BJ (cell line): ENCODE results near the gene TERB1. TPM values are rescaled to one million over a fixed set of nuclear protein-coding genes. Genes with fewer than 3 reads are reported as not detected.

Experiments used
- CTCF ChIA-PET: fragments of 350-600 bp; formaldehyde crosslinking; extraction: SDS; loops from one replicate; lab custom pipeline; 2021; ENCODE audit warnings: antibody characterized with exemption, inconsistent platforms; lab: Yijun Ruan, JAX
- POLR2A ChIA-PET: fragments of 300-600 bp; sonication (Branson Sonifier 250); formaldehyde crosslinking; extraction: SDS; loops from one replicate; lab custom pipeline; 2021; ENCODE audit warnings: antibody characterized with exemption; lab: Charles Lee
- DNase-seq: peaks from one replicate; pipeline ENCODE4 v3.0.0-alpha.2; 2011; ENCODE audit warnings: low read depth
- H3K27me3 ChIP-seq: 2 replicates; pipeline ENCODE4 v1.6.0; 2011; ENCODE audit warnings: low read length; ENCODE audit not compliant: control insufficient read depth, insufficient read depth
- H3K36me3 ChIP-seq: 2 replicates; pipeline ENCODE4 v1.5.1; 2011; ENCODE audit warnings: low read length; ENCODE audit not compliant: control insufficient read depth, insufficient read depth
- H3K4me3 ChIP-seq: 2 replicates; pipeline ENCODE4 v1.5.1; 2011; ENCODE audit warnings: low read depth, mild to moderate bottlenecking, control low read depth, low read length
- CTCF ChIP-seq: IDR thresholded peaks from 2 replicates; pipeline ENCODE4 v1.5.1; 2011; ENCODE audit warnings: low read depth, mild to moderate bottlenecking, control low read depth, inconsistent platforms, low read length, moderate library complexity; ENCODE audit not compliant: insufficient read depth
- polyA plus RNA-seq: library from polyadenylated mRNA; depleted of rRNA; stranded (reverse); fragments of >200 nt; gene quantifications from 2 replicates; pipeline ENCODE4 v1.2.3, GENCODE V29; 2011

The TERB1 gene
- polyA plus RNA-seq, 1 experiment = not detected

GRCh38 chr16:66741950-66742808 lies 59.2 kb downstream of the TERB1 start:
- no peak overlapping the region for H3K4me3 ChIP-seq
- no peaks in the 10 kb centered on the region for H3K27me3 ChIP-seq
- DNase-seq = no peak
- H3K36me3 ChIP-seq = peaks cover 11% of the 10 kb centered on the region
- no peak for TF ChIP-seq CTCF
- POLR2A ChIA-PET = interaction anchor here (0.7 kb wide), 2 partner anchors 84 to 137 kb away, joined by 9 to 19 read pairs; no protein-coding TSS in a partner anchor
- CTCF ChIA-PET = interaction anchor here (0.8 to 10.6 kb wide), 7 partner anchors 9 to 336 kb away, joined by 3 to 129 read pairs (median 15); partner anchors contain the start of gene DYNC1LI2

- H3K4me3 ChIP-seq = no peak overlapping the region
- DNase-seq = peak; percentile 86
- POLR2A ChIA-PET = interaction anchor here (0.7 kb wide), 2 partner anchors 85 to 136 kb away, joined by 9 to 19 read pairs; no protein-coding TSS in a partner anchor
- H3K27me3 ChIP-seq = no peaks in the 10 kb centered on the region
- no peak for TF ChIP-seq CTCF
- peaks cover 11% of the 10 kb centered on the region for H3K36me3 ChIP-seq
- CTCF ChIA-PET = interaction anchor here (0.6 to 10.6 kb wide), 20 partner anchors 8 to 351 kb away, joined by 3 to 129 read pairs (median 4); partner anchors contain the start of gene DYNC1LI2
These were observed 60.0 kb downstream of the TERB1 start for GRCh38 chr16:66741169-66741900.

GRCh38 chr16:66740533-66740932 lies 60.9 kb downstream of the TERB1 start:
- Histone ChIP-seq H3K4me3 (no peak overlapping the region), H3K36me3 (peaks cover 14% of the 10 kb centered on the region), H3K27me3 (no peaks in the 10 kb centered on the region)
- no peak for DNase-seq
- ChIA-PET CTCF (interaction anchor here (0.7 to 10.6 kb wide), 21 partner anchors 8 to 351 kb away, joined by 3 to 129 read pairs (median 4); partner anchors contain the start of gene DYNC1LI2), POLR2A (no interaction called here)
- TF ChIP-seq CTCF = no peak

- no peaks in the 10 kb centered on the region for H3K27me3 ChIP-seq
- no peak overlapping the region for H3K4me3 ChIP-seq
- ChIA-PET CTCF (interaction anchor here (0.7 to 10.6 kb wide), 18 partner anchors 9 to 350 kb away, joined by 3 to 129 read pairs (median 4); partner anchors contain the start of gene DYNC1LI2), POLR2A (no interaction called here)
- peaks cover 13% of the 10 kb centered on the region for H3K36me3 ChIP-seq
- no peak for DNase-seq
- TF ChIP-seq CTCF = peak; percentile 62
These were observed 61.4 kb downstream of the TERB1 start for GRCh38 chr16:66740010-66740409.

GRCh38 chr16:66735891-66736290 lies 65.5 kb downstream of the TERB1 start:
- peaks cover 29% of the 10 kb centered on the region for H3K36me3 ChIP-seq
- TF ChIP-seq CTCF = no peak
- POLR2A ChIA-PET = no interaction called here

More at GRCh38 chr16:66735891-66736290, 65.5 kb downstream of the TERB1 start:
- CTCF ChIA-PET = interaction anchor here (0.6 to 10.6 kb wide), 4 partner anchors 7 to 397 kb away, joined by 3 to 129 read pairs (median 12); no protein-coding TSS in a partner anchor
- Histone ChIP-seq H3K27me3 (no peaks in the 10 kb centered on the region), H3K4me3 (no peak overlapping the region)
- DNase-seq = no peak
